HG03457 (cell line): Measurements from ENCODE around the gene PLEKHM3.
"Not testable (repeated sequence)": the region's sequence is repeated elsewhere in the genome, so short reads cannot be mapped to it uniquely, and the experiment has no call there.

Experiments
- ATAC-seq: cut with Tn5 transposase; IDR thresholded peaks from one replicate; pipeline ENCODE4 v1.9.1; 2021; ENCODE audit warnings: moderate number of reproducible peaks; ENCODE audit not compliant: unreplicated experiment

Gene PLEKHM3

DNA sequence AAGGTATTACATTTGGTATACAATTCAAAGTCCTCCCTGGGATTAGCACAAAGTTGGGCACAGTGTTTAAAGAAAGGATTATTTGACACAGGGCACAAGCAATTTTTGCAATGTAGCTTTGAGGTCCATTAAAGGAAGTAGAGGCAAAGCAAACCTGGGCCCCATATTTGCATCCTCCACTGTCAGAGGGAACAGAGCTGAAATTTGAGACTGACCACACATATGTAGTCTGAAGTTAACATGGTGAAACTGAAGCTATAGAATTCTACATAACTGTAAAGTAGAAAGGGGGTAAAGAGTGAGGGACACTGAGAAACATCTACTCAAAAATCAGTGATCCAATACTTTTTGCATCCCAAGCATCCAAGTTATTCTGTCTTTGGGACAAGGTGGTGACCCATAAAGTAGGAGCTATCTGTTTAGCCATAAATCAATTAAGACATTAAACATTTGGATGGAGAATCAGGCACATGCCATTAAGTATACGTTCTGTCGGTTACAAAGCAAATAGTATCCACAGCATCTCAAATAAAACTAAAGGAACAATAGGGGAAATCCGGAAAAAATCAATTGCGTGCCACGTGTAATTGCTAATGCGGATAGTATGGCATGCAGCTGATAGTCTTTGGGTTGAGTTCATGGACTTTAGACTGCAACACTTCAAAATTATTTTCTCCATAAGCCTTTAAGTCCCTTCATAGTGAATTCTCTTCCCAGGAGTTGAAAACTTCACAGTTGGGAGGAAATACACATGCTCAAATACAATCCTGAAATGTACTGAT is 72.6 kb downstream of the PLEKHM3 start:
- no peak for ATAC-seq

DNA sequence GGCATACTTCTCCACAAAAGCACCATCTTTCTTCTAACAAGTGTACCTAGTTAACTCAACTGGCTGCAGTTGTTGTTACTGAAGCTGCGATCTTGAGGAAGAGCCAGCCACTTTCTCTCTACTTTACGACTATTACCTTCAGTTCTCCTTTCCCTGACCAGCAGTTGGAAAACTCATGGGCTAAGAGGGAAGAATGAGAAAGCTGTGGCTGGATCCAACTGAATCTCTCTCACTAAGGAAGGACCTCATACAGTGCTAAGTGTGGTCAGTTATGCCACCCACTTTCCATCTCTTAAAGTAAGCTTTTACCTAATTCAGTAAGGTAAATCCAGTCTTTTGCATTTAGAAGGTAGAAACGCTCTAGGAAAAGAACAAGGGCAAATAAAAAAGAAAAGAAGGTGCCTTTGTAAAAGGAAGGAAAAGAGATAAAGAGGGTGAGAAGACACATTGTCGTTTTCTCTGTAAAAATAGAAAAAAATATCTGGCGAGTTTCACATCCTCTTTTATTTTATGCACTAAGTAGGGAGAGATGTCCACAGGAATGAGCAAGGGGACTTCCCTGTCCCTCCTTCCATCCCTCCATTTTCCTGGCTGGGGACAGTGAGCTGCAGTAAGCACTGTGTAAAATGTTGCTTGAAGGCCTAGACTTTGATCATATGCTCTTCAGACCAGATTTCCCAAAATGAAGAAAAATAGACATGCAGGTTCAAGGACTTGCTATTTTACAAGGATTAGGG is 73.4 kb downstream of the PLEKHM3 start:
- no peak for ATAC-seq

- no peak for ATAC-seq
These were observed 74.6 kb downstream of the PLEKHM3 start for GRCh38 chr2:207950761-207951114.

- no peak for ATAC-seq
These were observed 75.1 kb downstream of the PLEKHM3 start for GRCh38 chr2:207950063-207950760.

GRCh38 chr2:207949245-207949644 is 76.1 kb downstream of the PLEKHM3 start:
- ATAC-seq, result not testable (repeated sequence)

GRCh38 chr2:207944979-207945600 is 80.2 kb downstream of the PLEKHM3 start:
- ATAC-seq, result no peak

DNA sequence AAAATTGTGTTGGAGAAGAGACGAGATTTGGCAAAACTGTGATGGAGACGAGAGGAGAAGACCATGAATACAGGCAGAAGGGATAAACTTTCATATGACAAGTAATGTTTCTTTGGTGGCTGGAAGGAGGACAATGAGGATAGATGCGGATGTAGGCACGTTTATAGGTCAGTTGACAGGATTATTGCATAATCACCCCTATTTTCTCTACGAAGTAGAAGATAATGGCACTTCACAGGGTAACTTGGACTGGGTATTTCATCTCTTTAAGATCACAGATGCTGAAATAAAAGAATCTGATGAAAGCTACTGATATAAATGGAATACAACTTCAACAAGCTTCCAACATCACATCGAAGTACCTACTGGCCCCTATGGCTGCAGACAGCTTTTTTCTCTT is 81.0 kb downstream of the PLEKHM3 start:
- ATAC-seq, result no peak

DNA sequence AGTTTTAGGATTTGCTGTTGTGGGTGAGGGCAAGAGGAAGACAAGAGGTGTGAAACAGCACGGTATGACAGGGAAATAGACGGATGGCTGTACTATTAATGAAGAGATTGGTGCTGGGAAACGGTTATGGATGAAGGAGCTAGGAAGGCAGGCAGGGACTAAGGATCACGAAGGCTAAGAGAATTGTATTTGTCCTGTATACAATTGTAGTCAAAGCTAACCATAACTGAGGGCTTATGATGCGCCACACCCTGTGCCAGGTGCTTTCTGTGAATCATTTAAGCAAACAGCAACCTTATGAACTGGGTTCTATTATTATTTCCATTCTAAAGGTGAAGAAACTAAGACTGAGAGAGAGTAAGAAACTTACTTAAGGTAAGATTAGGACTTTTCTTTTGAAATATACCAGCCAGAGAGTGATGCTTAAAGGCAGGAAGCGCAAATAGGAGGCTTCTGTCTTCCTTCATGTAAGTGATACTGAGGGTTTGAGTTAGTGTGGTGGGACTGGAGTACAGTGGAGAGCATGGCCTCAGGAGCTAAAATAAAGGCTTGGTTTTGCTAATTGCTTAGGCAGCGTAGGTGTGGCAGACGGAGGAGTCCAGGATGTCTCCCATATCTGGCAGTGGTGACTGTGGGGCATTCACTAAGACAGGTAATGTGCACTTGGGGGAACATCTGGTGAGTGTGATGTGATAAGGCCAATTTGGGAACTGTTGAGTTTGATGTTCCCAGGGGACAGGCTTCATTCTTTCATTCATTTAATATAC is 85.8 kb downstream of the PLEKHM3 start:
- no peak for ATAC-seq

- ATAC-seq, result no peak
These were observed 86.4 kb downstream of the PLEKHM3 start for GRCh38 chr2:207938886-207939285.

- no peak for ATAC-seq
These were observed 86.9 kb downstream of the PLEKHM3 start for GRCh38 chr2:207938415-207938814.

GRCh38 chr2:207937823-207938222 is 87.5 kb downstream of the PLEKHM3 start:
- ATAC-seq, result no peak

DNA sequence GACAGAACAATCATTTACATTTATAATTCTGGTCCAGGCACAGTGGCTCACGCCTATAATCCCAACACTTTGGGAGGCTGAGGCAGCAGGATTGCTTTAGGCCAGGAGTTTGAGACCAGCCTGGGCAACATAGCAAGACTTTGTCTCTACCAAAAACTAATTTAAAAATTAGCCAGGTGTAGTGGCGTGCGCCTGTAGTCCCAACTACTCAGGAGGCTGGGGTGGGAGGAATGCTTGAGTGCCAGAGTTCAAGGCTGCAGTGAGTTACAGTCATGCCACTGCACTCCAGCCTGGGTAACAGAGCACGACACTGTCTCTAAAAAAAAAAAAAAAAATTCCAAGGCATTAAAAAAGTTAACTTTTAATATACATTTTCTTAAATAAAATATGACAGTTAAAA is 88.1 kb downstream of the PLEKHM3 start:
- ATAC-seq, result no peak

GRCh38 chr2:207936380-207936779 is 88.9 kb downstream of the PLEKHM3 start:
- ATAC-seq, result no peak

GRCh38 chr2:207935991-207936370 is 89.3 kb downstream of the PLEKHM3 start:
- ATAC-seq, result no peak

GRCh38 chr2:207935121-207935990 is 90.0 kb downstream of the PLEKHM3 start:
- ATAC-seq, result no peak

DNA sequence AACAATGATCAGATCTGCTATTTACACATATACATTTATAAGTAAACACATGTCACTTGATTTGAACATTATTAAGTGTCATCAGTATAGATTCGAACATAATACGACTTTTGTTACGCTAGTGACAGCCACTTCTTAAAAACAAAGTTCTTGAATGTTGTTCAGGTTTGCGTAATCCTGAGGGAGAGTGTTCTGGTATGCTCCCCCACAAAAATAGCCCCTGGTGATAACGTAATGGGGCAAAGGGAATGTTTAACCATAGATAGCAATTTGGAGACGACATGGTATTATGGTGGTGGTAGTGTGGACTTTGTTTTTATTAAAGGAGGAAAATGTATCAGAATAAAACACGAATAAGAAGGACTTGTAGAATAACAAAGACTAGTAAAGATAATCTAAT is 90.6 kb downstream of the PLEKHM3 start:
- no peak for ATAC-seq

DNA sequence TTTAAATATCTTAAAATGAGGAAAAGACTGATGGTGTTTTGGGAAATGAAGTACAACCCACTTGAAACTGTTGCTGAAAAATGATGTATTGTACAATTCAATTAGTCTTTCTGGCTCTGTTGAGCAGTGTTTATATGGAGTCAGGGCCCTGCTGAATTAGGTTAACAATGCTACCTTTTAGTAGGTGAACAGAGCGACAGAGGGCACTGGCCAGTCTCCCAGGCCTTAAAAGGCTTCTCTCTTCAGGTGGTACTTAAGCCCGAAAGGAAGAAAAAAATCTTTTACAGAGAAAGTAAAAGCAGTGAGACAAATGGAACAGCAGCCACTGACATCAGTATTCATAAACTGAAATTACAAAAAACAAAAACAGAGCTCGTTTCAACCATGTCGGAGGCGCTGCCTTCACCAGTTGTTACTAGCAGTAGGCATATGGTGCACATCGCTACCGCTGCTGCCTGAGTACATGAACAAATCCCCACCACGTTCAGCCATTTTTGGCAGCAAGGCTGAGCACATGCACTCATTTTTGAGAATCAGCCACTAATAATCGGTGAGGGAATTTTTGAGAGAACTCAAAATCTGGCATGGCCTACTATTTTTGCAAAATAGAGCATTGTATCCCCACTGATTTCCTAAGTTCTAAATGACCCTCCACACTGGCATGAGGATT is 91.8 kb downstream of the PLEKHM3 start:
- no peak for ATAC-seq

- no peak for ATAC-seq
These were observed 93.2 kb downstream of the PLEKHM3 start for GRCh38 chr2:207932106-207932505.

DNA sequence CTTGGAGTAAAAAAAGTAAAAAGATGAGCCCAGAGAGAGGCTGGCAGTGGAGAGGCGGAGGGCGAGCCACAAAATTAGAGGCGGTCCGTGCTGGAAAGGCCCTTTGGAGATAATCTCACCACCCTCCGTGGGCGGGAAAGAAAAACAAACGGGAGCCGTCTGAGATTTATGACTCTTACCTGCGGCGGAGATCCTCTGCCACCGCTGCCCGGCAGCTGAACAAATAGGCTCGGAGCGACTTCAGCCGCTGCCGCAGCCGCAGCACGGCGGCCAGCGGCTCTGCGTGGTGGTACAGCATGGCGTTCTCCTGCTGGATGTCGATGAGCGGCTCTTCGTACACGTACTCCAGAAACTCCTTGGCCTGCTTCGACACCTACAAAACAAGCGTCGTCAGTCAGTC is 94.6 kb downstream of the PLEKHM3 start:
- no peak for ATAC-seq
